Hypothalamus (tissue), 51 donors: Measurements from ENCODE around the gene ITPKB.
"Not testable (repeated sequence)": the region's sequence is repeated elsewhere in the genome, so short reads cannot be mapped to it uniquely, and the experiment has no call there.

Experiments used
- DNase-seq, 51 donors: peaks; one replicate each; lab custom pipeline; 2025; lab: John Stamatoyannopoulos, UW

Gene ITPKB

GRCh38 chr1:226738995-226739695 lies at the start of gene ITPKB:
ITPKB (minus strand) TSS chr1:226739282; CDS start chr1:226737458, 1,824 bp downstream.
- DNase-seq, result peak in 15 of 51 donors; percentile 27 to 54 (median 36)

DNA sequence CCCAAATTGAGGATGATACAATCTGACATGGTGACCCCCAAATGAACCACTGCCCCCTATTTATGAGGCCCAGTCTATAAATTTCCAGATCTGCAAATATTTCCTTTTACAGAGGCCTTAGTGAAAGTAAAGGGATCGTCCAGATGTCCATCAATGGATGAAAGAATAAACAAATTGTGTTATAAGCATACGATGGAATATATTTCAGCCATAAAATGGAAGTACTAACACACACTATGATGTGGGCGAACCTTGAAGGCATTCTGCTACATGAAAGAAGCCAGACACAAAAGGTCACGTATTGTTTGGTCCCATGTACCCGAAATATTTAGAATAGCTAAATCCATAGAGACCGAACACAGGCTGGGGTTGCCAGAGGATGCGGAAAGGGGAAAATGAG lies 48.6 kb upstream of the ITPKB start:
- no peak for DNase-seq

DNA sequence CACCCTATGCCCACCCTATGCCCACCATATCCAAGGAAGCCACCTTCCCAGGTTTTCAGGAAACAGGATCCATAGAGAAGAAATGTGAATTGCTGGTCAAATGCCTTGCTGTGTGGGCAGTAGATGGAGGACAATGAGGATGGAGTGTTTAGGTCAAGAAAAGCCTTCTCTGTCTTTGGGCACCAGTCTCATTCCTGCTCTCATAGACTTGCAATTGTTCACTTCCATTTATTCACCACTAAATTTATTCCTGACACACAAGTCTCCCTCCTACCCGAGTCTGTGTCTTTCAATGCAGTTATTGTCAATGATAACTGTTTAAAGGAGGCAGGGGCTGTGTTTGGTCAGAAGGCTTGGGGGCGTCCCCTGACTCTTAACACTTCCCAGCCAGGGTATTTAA lies 48.0 kb upstream of the ITPKB start:
- DNase-seq, result peak in 6 of 51 donors; percentile 8 to 73 (median 24)

DNA sequence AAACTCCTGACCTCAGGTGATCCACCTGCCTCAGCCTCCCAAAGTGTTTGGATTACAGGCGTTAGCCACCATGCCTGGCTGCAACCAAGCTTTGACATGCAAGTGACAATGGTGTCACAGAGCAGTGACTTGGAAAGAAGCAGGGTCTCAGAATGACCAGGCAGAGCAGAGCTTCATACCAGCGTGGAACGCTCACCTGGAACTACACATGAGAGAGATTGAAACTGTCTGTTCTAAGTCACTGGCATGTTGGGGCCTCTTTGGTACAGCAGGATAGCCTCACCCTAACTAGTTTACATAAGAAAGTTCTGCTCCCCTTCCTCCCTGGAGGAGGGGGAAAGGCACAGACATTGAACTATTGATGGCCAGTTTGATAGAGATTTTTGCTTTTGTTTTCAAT lies 47.5 kb upstream of the ITPKB start:
- DNase-seq, result no peak

DNA sequence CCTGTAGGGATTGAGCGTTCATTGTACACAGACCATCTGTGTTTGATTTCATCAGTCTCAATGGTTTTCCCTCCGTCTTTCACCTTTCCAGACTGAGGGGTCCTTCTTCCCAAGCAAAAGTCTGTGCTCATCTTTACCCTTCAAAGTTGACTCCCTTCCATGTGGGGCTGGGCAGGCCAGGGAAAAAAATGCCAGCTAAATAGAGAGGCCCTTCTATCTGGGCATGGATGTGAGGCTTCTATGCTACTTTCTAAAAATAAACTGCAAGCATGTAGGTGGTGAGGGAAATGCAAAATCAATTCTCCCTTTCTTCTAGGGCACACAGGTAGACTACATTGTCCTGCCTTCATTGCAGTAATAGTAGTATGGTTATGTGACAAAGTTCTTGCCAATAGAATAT lies 46.7 kb upstream of the ITPKB start:
- no peak for DNase-seq

- DNase-seq, result peak in 30 of 51 donors; percentile 3 to 88 (median 38)
These were observed 45.3 kb upstream of the ITPKB start for GRCh38 chr1:226784081-226785049.

DNA sequence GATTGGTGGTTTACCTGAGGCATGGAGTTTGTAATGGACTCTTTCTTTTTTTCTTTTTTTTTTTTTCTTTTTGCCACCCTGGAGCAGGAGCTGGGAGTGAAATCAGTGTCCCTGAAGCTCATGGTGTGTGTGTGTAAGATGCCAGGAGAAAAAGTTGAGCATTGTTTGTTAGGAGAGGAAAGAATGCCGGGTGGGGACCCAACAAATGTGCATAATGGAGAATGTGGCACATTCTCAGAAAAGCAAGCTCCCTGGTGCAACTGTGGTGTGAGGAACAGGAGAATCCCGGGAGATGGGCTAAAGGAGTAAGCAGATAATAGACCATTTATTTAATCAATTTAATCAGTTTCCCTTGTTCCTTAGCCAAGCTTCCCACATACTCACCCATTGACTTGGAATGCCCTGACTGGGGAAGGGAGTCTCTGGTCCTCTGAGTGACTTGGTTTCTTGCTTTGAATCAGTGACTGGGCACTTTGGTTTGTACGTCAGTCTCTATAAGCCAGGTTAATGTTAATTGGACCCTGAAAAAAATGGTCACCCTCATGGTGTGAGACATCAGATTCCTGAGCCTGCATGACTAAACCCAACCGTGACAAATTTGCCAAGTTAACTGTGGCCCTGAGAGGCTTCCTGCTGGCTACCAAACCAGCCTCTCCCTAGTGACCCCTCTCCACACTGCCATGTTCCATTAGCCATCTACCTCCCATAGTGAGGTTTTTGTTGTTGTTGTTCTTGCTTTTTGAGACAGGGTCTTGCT lies 43.9 kb upstream of the ITPKB start:
- DNase-seq, result no peak

DNA sequence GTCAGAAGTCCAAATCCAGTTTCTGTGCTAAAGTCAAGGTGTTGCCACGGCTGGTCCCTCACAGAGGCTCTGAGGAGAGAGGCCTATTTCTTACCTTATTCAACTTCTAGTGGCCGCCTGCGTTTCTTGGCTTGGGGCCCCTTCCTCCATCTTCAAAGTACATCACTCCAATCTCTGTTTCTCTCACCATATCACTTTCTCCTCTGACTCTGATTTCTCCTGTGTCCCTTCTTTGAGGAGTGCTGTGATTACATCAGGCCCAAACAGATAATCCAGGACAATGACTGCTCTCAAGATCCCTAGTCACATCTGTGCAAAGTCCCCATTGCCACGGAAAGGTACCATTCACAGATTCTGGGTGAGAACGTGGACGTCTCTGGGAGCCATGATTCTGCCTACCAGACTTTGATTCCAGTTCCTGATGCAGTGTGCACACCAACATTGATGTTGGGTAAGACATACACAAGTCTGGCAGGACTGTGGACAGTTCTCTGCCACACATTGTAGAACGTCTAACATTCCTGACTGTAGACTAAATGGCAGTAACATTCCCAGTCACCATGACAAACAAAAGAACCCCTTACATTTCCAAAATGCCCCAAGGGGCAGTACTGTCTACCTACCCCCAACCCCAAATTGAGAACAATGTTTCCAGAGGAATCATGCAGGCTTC lies 43.0 kb upstream of the ITPKB start:
- no peak for DNase-seq

DNA sequence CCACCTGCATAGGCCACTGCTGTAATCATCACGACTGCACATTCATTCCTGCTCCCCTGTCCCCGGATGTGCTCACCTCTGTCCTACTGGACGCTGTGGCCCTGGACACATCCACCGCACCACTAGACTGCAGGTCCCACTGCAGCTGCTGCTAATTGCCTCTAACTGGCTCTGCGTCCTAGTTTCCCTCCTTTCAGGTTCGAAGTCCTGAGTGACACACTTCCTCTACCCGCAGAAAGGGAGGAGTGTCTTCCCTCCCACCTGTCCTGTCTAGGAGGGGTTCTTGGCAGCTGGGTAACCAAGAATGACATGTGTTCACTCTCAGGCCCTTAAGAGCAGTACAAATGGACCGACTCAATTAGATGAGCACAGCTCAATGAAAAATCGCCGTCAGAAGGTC lies 40.5 kb upstream of the ITPKB start:
- DNase-seq, result no peak

DNA sequence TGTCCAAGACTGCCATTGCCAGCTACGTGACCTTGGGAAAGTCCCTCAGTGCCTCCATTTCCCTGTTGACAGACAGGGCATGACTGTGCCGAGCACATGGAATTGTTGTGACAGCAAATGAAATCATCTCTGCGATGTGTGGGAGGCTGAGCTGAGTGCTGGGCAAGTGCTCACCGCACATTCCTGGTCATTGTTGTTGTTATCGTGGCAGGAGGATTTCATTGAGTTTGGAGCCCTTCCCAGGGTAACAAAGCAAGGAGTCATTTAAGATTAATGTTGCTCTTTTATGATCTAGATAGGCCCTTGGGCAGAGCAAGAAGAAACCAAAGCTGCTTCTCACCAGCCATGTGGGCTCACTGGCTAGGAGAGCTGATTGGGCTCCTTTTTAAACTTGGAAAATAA lies 39.6 kb upstream of the ITPKB start:
- no peak for DNase-seq

DNA sequence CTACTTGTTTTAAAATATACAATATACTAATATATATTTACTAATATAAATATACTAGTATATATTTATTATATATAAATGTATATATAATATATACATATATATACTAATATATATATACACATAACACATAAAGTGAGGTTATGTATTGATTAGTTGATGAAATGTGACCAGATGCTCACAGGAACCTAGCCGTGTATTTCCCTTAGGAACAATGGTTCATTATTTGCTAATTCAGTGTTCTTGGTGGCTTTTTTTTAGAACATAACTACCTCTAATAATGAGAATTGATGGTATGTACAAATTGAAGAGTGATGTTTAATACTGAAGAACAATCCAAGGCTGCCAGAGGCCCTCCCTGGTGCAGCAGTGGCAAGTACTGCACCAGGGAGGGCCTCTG lies 37.9 kb upstream of the ITPKB start:
- no peak for DNase-seq

GRCh38 chr1:226776066-226776465 lies 37.0 kb upstream of the ITPKB start:
- DNase-seq, result no peak

- DNase-seq, result no peak
These were observed 33.5 kb upstream of the ITPKB start for GRCh38 chr1:226772446-226773139.

GRCh38 chr1:226767170-226767569 lies 28.1 kb upstream of the ITPKB start:
- not testable (repeated sequence) for DNase-seq

DNA sequence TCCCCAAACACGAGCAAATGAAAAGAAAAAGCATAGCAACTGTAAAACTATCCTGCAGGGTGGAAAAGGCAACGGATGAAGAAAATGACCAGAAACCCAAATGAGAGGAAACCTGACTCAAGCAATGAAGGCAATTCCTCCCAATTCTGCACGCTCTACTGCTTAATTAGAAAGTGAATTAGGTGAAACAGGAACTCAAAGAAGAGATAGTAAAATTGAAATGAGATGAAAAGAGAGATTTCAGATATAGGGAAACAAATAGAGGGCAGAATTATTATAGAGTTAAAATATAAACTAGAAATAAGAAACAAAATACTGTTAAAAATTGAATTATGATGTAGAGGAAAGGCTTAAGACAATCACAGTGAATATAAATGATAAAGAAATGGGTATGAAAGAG lies 27.5 kb upstream of the ITPKB start:
- no peak for DNase-seq

- no peak for DNase-seq
These were observed 25.5 kb upstream of the ITPKB start for GRCh38 chr1:226764533-226764932.

GRCh38 chr1:226763905-226764264 lies 24.8 kb upstream of the ITPKB start:
- DNase-seq, result no peak

DNA sequence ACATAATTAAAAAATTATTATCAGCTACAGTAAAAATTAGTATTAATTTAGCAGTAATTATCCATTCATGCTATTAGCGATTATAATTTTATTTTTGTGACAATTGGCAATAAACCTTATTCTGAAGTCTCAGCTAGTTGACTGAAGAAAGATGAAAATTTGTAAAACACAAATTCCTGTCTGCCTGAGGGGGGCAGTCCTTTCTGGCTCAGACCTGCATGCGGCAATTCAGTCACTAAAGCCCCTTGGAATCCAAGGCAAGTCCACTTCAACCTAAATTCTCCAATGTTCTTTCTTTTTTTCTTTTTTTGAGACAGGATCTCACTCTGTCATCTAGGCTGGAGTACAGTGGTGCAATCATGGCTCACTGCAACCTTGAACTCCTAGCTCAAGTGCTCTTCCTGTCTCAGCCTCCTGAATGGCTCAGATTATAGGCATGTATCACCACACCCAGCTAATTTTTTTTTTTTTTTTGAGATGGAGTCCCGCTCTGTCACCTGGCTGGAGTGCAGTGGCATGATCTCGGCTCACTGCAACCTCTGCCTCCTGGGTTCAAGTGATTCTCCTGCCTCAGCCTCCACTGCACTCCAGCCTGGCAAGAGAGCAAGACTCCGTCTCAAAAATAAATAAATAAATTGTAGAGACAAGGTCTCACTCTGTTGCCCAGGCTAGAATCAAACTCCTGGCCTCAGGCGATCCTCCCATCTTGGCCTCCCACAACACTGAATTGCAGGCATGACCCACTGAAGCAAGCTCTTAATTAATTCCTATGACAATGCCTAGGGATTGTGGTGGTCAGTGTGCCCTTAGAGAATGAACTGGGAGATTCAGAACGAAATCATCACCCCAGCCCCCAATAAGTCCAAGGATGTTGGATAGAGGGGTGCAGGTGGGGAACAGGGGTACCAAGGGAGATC lies 24.2 kb upstream of the ITPKB start:
- no peak for DNase-seq

DNA sequence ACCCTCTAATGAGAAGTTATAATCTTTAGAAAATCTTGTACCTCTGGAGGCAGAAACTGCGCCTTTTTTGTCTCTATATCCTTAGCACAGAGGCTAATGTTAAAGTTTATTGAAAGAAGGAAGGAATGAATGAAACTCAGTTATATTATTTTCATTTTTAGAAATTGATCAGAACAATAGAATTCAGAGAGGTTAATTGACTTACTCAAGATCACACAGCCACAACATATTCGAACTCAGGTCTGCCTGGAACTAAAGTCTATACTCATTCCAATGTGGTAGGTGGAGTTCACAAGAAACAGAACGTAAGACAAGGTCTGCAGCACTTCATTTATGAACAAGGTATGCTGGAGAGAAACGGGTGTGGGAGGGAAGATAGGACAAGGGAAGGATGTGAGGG lies 23.0 kb upstream of the ITPKB start:
- DNase-seq, result no peak
